Ovary (tissue), 3 donors: Measurements from ENCODE around the gene RPL10.

Source experiments
- CTCF ChIP-seq, 3 donors: fragments of 450-650 bp in 2 of 3; fragments of 200-600 bp in 1 of 3; IDR thresholded peaks; one replicate each; pipeline versions ENCODE4 v1.5.1 to v1.8.0; 2016 to 2022; ENCODE audit warnings: antibody characterized with exemption in 3 of 3, mild to moderate bottlenecking in 1 of 3
- POLR2A ChIP-seq: fragments of 450-650 bp; IDR thresholded peaks from one replicate; pipeline ENCODE4 v1.6.1; 2017; ENCODE audit warnings: antibody characterized with exemption, mild to moderate bottlenecking, moderate library complexity
- donor health status: DM: no; HTN: no; CAD: no.

- TF ChIP-seq CTCF (IDR thresholded peaks at IDR 0.05), result no peak
- peak; percentile 91 for TF ChIP-seq POLR2A
These were observed 19.9 kb upstream of the RPL10 start for GRCh38 chrX:154378059-154378798.
